Left colon (tissue), 2 donors: Measurements from ENCODE around the gene MX1. TPM values are rescaled to one million over a fixed set of nuclear protein-coding genes. Genes with fewer than 3 reads are reported as not detected.

Experiments used
- ATAC-seq: fragments of 200-7000 bp; cut with Tn5 transposase; one replicate; pipeline ENCODE4 v1.9.1; 2020; ENCODE audit warnings: mild to moderate bottlenecking, moderate library complexity
- DNase-seq, 2 donors: peaks; one replicate each; pipeline ENCODE4 v3.0.0-alpha.2; 2020
- intact Hi-C, 2 donors: fragments of 100-400 bp; cut with DNase I in 1 of 2; cut with micrococcal nuclease in 1 of 2; formaldehyde crosslinking; loops; one replicate each; pipeline versions ENCODE4 v1.11.2 to v1.14.0; 2022; cut with DNase I, micrococcal nuclease
- total RNA-seq, 2 donors: library from RNA; stranded (reverse); fragmentation: NEBNext Ultra II Directional; extraction: Animal tissue kit (Norgen Biotek cat#: 25700); gene quantifications; one replicate each; pipeline ENCODE4 v1.2.1, GENCODE V29; 2021
- donor health status: DM: no; HTN: no; CAD: no.
- donor health status: DM: yes; HTN: yes; CAD: no.

MX1 gene
- total RNA-seq, 2 donors from 2014 or later: 36.4 to 91.7 TPM

- ATAC-seq: peak; percentile 68
- peak; percentile 64 to 78 for DNase-seq
- intact Hi-C loops: no loop called here
Observed at GRCh38 chr21:41480086-41480690, 54.1 kb downstream of the MX1 start.

- intact Hi-C loops: no loop called here
- DNase-seq (no peak), ATAC-seq (no peak)
Observed at GRCh38 chr21:41481191-41481590, 55.2 kb downstream of the MX1 start.

GRCh38 chr21:41482301-41482700, 56.3 kb downstream of the MX1 start:
- intact Hi-C loops: no loop called here
- no peak for DNase-seq
- ATAC-seq: no peak

GRCh38 chr21:41482980-41483379, 56.9 kb downstream of the MX1 start:
- no peak for ATAC-seq
- no peak for DNase-seq
- intact Hi-C loops: no loop called here

GRCh38 chr21:41483415-41483814, 57.4 kb downstream of the MX1 start:
- intact Hi-C loops: no loop called here
- ATAC-seq (no peak), DNase-seq (no peak)

- no peak for ATAC-seq
- intact Hi-C loops: no loop called here
- no peak for DNase-seq
Observed at GRCh38 chr21:41483973-41484372, 57.9 kb downstream of the MX1 start.

GRCh38 chr21:41487082-41487481, 61.0 kb downstream of the MX1 start:
- intact Hi-C loops: no loop called here
- no peak for ATAC-seq
- no peak for DNase-seq

- intact Hi-C loops: no loop called here
- no peak for ATAC-seq
- no peak for DNase-seq
Observed at GRCh38 chr21:41488080-41488479, 62.0 kb downstream of the MX1 start.

- DNase-seq (no peak), ATAC-seq (no peak)
- intact Hi-C loops: no loop called here
Observed at GRCh38 chr21:41489329-41489728, 63.3 kb downstream of the MX1 start.

GRCh38 chr21:41490330-41490729, 64.3 kb downstream of the MX1 start:
- intact Hi-C loops: no loop called here
- ATAC-seq (no peak), DNase-seq (no peak)

GRCh38 chr21:41491412-41491811, 65.4 kb downstream of the MX1 start:
- ATAC-seq: peak; percentile 13
- intact Hi-C loops: no loop called here

GRCh38 chr21:41494242-41494641, 68.2 kb downstream of the MX1 start:
- ATAC-seq (no peak), DNase-seq (no peak)
- intact Hi-C loops: no loop called here

More at GRCh38 chr21:41491412-41491811, 65.4 kb downstream of the MX1 start:
- no peak for DNase-seq

GRCh38 chr21:41497008-41497407, 71.0 kb downstream of the MX1 start:
- ATAC-seq (no peak), DNase-seq (peak in 1 of 2 donors; percentile 25)
- intact Hi-C loops: no loop called here

- ATAC-seq: no peak
- intact Hi-C loops: no loop called here
- DNase-seq: peak in 1 of 2 donors; percentile 26
Observed at GRCh38 chr21:41497788-41498187, 71.7 kb downstream of the MX1 start.

GRCh38 chr21:41499920-41500319, 73.9 kb downstream of the MX1 start:
- DNase-seq (peak in 1 of 2 donors; percentile 24), ATAC-seq (no peak)
- intact Hi-C loops: no loop called here

- ATAC-seq: peak; percentile 58
- intact Hi-C loops: no loop called here
Observed at GRCh38 chr21:41500363-41500762, 74.3 kb downstream of the MX1 start.

GRCh38 chr21:41500931-41501381, 74.9 kb downstream of the MX1 start:
- intact Hi-C loops: no loop called here

More at GRCh38 chr21:41500363-41500762, 74.3 kb downstream of the MX1 start:
- peak in 1 of 2 donors; percentile 23 for DNase-seq

GRCh38 chr21:41501919-41502318, 75.9 kb downstream of the MX1 start:
- ATAC-seq: peak; percentile 8
- intact Hi-C loops: no loop called here
- peak in 1 of 2 donors; percentile 49 for DNase-seq

More at GRCh38 chr21:41500931-41501381, 74.9 kb downstream of the MX1 start:
- DNase-seq (peak; percentile 63 to 77), ATAC-seq (peak; percentile 62)

GRCh38 chr21:41503331-41503730, 77.3 kb downstream of the MX1 start:
- ATAC-seq (no peak), DNase-seq (no peak)
- intact Hi-C loops: no loop called here

GRCh38 chr21:41504030-41504429, 78.0 kb downstream of the MX1 start:
- ATAC-seq: no peak
- DNase-seq: peak in 1 of 2 donors; percentile 31
- intact Hi-C loops: no loop called here

- intact Hi-C loops: no loop called here
- DNase-seq (peak in 1 of 2 donors; percentile 21), ATAC-seq (no peak)
Observed at GRCh38 chr21:41506005-41506594, 80.1 kb downstream of the MX1 start.
